ENCODE results near the gene G6PC1.
A peak's percentile ranks its signal among the peaks of the same experiment; 100 is the strongest.
"Not testable (repeated sequence)": the region's sequence is repeated elsewhere in the genome, so short reads cannot be mapped to it uniquely, and the experiment has no call there.

Gene G6PC1

DNA sequence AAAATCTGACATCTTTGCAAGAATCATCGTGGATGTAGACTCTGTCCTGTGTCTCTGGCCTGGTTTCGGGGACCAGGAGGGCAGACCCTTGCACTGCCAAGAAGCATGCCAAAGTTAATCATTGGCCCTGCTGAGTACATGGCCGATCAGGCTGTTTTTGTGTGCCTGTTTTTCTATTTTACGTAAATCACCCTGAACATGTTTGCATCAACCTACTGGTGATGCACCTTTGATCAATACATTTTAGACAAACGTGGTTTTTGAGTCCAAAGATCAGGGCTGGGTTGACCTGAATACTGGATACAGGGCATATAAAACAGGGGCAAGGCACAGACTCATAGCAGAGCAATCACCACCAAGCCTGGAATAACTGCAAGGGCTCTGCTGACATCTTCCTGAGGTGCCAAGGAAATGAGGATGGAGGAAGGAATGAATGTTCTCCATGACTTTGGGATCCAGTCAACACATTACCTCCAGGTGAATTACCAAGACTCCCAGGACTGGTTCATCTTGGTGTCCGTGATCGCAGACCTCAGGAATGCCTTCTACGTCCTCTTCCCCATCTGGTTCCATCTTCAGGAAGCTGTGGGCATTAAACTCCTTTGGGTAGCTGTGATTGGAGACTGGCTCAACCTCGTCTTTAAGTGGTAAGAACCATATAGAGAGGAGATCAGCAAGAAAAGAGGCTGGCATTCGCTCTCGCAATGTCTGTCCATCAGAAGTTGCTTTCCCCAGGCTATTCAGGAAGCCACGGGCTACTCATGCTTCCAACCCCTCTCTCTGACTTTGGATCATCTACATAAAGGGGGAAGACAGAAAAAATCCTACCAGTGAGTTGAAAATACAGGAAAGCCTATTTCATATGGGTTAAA lies at the start of gene G6PC1:
TSS of gene G6PC1 (plus strand) at position 340 of the 872 bp plus-strand sequence. CDS start at position 418, 78 bp downstream.
- Histone ChIP-seq H3K9ac (ENCODE audit: low read length) (no peak within 1 kb of the TSS), H3K4me1 (ENCODE audit: control insufficient read depth, insufficient read depth, low read length) (no peaks in the 10 kb centered on the region), H3K27me3 (ENCODE audit: control insufficient read depth, insufficient read depth, low read length) (peaks cover 5% of the 10 kb centered on the region), H3K36me3 (ENCODE audit: control insufficient read depth, insufficient read depth, low read length) (no peaks in the 10 kb centered on the region), H3K9me3 (ENCODE audit: control insufficient read depth, low read length) (no peaks in the 10 kb centered on the region), H3K4me3 (ENCODE audit: low read length) (no peak within 1 kb of the TSS)

DNA sequence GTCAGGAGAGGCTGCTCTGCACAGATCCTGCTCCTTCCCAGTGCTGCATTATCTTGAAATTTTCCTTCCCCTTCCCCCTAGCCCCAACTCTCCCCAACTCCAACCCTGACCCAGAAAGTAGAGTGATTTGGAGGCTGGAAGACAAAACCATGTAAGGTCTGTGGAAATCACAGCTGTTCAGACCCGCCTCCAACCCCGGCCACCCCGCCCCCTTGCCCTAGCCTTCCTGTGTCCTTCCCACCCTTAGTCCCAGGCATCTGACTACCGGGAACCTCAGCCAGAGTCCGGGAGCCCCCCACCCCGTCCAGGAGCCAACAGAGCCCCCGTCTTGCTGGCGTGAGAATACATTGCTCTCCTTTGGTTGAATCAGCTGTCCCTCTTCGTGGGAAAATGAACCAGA lies 49.6 kb upstream of the G6PC1 start, which contains the start of gene AOC3:
TSS of gene AOC3 (plus strand) at position 246 of the 400 bp plus-strand sequence. CDS start at position 391, 145 bp downstream.
- peaks cover 10% of the 10 kb centered on the region for H3K27me3 ChIP-seq (ENCODE audit: control insufficient read depth, insufficient read depth, low read length)
- H3K36me3 ChIP-seq (ENCODE audit: control insufficient read depth, insufficient read depth, low read length): no peaks in the 10 kb centered on the region
- peak within 1 kb of the TSS; percentile 55 for H3K9ac ChIP-seq (ENCODE audit: low read length)
- no peaks in the 10 kb centered on the region for H3K9me3 ChIP-seq (ENCODE audit: control insufficient read depth, low read length)
- peaks cover 14% of the 10 kb centered on the region for H3K4me1 ChIP-seq (ENCODE audit: control insufficient read depth, insufficient read depth, low read length)
- H3K4me3 ChIP-seq (ENCODE audit: low read length): no peak within 1 kb of the TSS

DNA sequence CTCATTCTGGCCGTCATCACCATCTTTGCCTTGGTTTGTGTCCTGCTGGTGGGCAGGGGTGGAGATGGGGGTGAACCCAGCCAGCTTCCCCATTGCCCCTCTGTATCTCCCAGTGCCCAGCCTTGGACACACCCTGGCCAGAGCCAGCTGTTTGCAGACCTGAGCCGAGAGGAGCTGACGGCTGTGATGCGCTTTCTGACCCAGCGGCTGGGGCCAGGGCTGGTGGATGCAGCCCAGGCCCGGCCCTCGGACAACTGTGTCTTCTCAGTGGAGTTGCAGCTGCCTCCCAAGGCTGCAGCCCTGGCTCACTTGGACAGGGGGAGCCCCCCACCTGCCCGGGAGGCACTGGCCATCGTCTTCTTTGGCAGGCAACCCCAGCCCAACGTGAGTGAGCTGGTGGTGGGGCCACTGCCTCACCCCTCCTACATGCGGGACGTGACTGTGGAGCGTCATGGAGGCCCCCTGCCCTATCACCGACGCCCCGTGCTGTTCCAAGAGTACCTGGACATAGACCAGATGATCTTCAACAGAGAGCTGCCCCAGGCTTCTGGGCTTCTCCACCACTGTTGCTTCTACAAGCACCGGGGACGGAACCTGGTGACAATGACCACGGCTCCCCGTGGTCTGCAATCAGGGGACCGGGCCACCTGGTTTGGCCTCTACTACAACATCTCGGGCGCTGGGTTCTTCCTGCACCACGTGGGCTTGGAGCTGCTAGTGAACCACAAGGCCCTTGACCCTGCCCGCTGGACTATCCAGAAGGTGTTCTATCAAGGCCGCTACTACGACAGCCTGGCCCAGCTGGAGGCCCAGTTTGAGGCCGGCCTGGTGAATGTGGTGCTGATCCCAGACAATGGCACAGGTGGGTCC lies 49.0 kb upstream of the G6PC1 start:
- H3K9me3 ChIP-seq (ENCODE audit: control insufficient read depth, low read length); H3K36me3 ChIP-seq (ENCODE audit: control insufficient read depth, insufficient read depth, low read length); H3K4me3 ChIP-seq (ENCODE audit: low read length): not testable (repeated sequence)
- H3K4me1 ChIP-seq (ENCODE audit: control insufficient read depth, insufficient read depth, low read length): peaks cover 14% of the 10 kb centered on the region
- peaks cover 10% of the 10 kb centered on the region for H3K27me3 ChIP-seq (ENCODE audit: control insufficient read depth, insufficient read depth, low read length)
- H3K9ac ChIP-seq (ENCODE audit: low read length): peak overlapping the region; percentile 55

DNA sequence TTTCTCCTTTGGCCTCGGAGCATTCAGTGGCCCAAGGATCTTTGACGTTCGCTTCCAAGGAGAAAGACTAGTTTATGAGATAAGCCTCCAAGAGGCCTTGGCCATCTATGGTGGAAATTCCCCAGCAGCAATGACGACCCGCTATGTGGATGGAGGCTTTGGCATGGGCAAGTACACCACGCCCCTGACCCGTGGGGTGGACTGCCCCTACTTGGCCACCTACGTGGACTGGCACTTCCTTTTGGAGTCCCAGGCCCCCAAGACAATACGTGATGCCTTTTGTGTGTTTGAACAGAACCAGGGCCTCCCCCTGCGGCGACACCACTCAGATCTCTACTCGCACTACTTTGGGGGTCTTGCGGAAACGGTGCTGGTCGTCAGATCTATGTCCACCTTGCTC lies 48.2 kb upstream of the G6PC1 start:
- Histone ChIP-seq H3K4me3 (ENCODE audit: low read length) (no peak overlapping the region), H3K27me3 (ENCODE audit: control insufficient read depth, insufficient read depth, low read length) (peaks cover 10% of the 10 kb centered on the region), H3K4me1 (ENCODE audit: control insufficient read depth, insufficient read depth, low read length) (peaks cover 14% of the 10 kb centered on the region), H3K9me3 (ENCODE audit: control insufficient read depth, low read length) (no peaks in the 10 kb centered on the region), H3K9ac (ENCODE audit: low read length) (peak overlapping the region; percentile 51), H3K36me3 (ENCODE audit: control insufficient read depth, insufficient read depth, low read length) (no peaks in the 10 kb centered on the region)

DNA sequence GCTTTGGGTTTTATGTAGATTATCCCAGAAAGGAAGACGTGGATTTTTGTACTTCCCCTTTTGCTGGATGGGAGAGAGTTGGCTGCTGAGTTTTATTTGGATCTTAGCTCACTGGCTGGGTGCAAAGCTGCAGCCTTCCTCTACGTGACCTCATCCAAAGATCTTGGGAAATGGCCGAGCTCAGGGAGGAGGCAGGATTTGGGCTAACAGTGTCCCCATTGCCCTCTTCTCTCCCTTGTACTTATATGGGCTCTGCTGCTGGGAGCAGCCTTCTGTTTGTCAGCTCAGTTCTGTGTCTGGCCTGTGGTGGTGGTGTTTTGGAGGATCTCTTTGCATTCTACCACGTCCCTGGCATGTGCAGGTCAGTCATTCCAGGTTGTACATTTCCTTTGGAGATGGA lies 47.6 kb upstream of the G6PC1 start:
- Histone ChIP-seq H3K4me1 (ENCODE audit: control insufficient read depth, insufficient read depth, low read length) (peaks cover 14% of the 10 kb centered on the region), H3K27me3 (ENCODE audit: control insufficient read depth, insufficient read depth, low read length) (peaks cover 10% of the 10 kb centered on the region), H3K9ac (ENCODE audit: low read length) (peak overlapping the region; percentile 51)

DNA sequence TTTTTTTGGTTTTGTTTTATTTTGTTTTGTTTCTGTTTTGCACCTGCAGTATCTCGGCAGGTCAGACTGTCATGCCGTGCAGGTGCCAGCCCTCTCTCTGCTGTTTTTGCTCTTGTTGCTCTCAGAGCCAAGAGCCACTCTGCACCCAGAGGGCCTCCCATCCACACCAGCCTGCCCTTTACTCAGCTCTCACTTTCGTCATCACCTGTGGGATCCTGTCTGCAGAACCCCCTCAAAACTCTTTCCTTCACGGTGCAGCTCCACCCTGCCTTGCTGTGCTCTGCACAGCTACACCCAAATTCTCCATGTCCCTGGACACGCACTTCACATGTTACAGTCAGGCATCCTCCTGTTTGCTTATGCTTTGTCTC lies 47.0 kb upstream of the G6PC1 start:
- Histone ChIP-seq H3K9ac (ENCODE audit: low read length) (no peak overlapping the region), H3K27me3 (ENCODE audit: control insufficient read depth, insufficient read depth, low read length) (peaks cover 10% of the 10 kb centered on the region), H3K9me3 (ENCODE audit: control insufficient read depth, low read length) (no peaks in the 10 kb centered on the region), H3K4me3 (ENCODE audit: low read length) (no peak overlapping the region), H3K36me3 (ENCODE audit: control insufficient read depth, insufficient read depth, low read length) (no peaks in the 10 kb centered on the region), H3K4me1 (ENCODE audit: control insufficient read depth, insufficient read depth, low read length) (peaks cover 14% of the 10 kb centered on the region)

More for the DNA sequence above, 47.6 kb upstream of the G6PC1 start:
- Histone ChIP-seq H3K9me3 (ENCODE audit: control insufficient read depth, low read length) (no peaks in the 10 kb centered on the region), H3K36me3 (ENCODE audit: control insufficient read depth, insufficient read depth, low read length) (no peaks in the 10 kb centered on the region), H3K4me3 (ENCODE audit: low read length) (no peak overlapping the region)

DNA sequence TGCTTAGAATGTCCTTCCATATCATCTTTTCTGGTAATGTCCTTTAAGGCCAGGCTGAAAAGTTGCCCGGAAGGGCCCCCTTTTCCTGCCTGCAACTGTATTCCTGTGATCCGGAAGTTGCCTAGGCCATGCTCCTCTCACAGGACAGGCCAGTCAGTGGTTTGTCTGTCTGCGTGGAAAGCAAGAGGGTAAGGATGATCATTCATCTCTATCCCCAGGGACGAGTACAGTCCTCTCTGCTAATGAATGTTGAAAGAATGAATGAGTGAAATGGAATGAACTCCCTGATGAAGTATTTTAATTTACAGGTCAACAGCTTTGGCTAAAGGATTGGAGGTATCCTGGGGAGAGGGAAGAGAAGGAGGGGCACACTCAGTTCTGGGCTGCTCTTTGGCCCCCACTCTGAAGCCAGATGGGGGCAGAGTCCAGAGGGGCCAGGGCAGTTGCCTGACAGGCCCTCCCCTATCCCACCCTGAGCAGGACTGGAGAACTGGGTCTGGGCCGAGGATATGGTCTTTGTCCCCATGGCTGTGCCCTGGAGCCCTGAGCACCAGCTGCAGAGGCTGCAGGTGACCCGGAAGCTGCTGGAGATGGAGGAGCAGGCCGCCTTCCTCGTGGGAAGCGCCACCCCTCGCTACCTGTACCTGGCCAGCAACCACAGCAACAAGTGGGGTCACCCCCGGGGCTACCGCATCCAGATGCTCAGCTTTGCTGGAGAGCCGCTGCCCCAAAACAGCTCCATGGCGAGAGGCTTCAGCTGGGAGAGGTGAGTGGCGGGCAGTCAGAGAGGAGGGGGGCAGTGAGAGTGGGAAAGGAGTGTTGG lies 46.4 kb upstream of the G6PC1 start:
- H3K4me1 ChIP-seq (ENCODE audit: control insufficient read depth, insufficient read depth, low read length): peaks cover 14% of the 10 kb centered on the region
- no peaks in the 10 kb centered on the region for H3K9me3 ChIP-seq (ENCODE audit: control insufficient read depth, low read length)
- H3K9ac ChIP-seq (ENCODE audit: low read length): no peak overlapping the region
- no peaks in the 10 kb centered on the region for H3K36me3 ChIP-seq (ENCODE audit: control insufficient read depth, insufficient read depth, low read length)
- H3K27me3 ChIP-seq (ENCODE audit: control insufficient read depth, insufficient read depth, low read length): peaks cover 7% of the 10 kb centered on the region
- H3K4me3 ChIP-seq (ENCODE audit: low read length): no peak overlapping the region

DNA sequence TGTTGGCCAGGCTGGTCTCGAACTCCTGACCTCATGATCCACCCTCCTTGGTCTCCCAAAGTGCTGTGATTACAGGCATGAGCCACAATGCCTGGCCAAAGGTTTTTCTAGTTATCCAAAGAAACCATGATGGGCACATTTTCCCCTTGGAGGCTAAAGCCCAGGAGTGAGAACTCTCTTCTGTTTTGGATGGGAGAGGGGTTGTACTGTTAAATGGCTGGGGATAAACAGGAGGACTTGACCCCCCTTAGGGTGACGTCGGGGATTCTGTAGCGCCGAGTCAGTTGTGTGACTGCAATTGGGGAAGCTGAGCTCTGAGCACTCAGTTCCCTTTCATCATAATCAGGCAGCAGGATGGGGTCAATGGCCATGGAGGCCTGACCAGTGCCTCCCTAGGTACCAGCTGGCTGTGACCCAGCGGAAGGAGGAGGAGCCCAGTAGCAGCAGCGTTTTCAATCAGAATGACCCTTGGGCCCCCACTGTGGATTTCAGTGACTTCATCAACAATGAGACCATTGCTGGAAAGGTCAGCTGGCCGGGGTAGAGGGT lies 45.5 kb upstream of the G6PC1 start:
- Histone ChIP-seq H3K4me3 (ENCODE audit: low read length) (no peak overlapping the region), H3K9me3 (ENCODE audit: control insufficient read depth, low read length) (no peaks in the 10 kb centered on the region), H3K9ac (ENCODE audit: low read length) (no peak overlapping the region), H3K27me3 (ENCODE audit: control insufficient read depth, insufficient read depth, low read length) (no peaks in the 10 kb centered on the region), H3K36me3 (ENCODE audit: control insufficient read depth, insufficient read depth, low read length) (no peaks in the 10 kb centered on the region), H3K4me1 (ENCODE audit: control insufficient read depth, insufficient read depth, low read length) (peaks cover 6% of the 10 kb centered on the region)

DNA sequence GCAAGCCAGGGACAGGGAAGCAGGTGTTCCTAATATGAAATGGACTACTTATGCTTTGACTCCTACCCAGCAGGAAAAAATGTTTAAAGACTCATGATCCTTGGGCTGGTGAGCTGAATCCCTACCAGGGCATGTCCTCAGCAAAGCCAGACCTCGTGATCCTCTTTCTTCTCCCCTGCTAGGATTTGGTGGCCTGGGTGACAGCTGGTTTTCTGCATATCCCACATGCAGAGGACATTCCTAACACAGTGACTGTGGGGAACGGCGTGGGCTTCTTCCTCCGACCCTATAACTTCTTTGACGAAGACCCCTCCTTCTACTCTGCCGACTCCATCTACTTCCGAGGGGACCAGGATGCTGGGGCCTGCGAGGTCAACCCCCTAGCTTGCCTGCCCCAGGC lies 44.5 kb upstream of the G6PC1 start:
- not testable (repeated sequence) for H3K9ac ChIP-seq (ENCODE audit: low read length); H3K4me3 ChIP-seq (ENCODE audit: low read length); H3K4me1 ChIP-seq (ENCODE audit: control insufficient read depth, insufficient read depth, low read length); H3K27me3 ChIP-seq (ENCODE audit: control insufficient read depth, insufficient read depth, low read length); H3K9me3 ChIP-seq (ENCODE audit: control insufficient read depth, low read length); H3K36me3 ChIP-seq (ENCODE audit: control insufficient read depth, insufficient read depth, low read length)

DNA sequence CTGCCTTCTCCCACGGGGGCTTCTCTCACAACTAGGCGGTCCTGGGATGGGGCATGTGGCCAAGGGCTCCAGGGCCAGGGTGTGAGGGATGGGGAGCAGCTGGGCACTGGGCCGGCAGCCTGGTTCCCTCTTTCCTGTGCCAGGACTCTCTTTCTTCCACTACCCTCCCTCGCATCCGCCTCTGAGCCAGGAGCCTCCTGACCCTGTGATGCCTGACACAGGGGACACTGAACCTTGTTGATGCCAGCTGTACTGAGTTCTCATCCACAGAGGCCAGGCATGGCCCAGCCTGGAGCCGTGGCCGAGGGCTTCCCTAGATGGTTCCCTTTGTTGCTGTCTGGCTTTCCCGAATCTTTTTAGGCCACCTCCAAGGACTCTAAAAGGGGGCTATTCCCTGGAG lies 44.1 kb upstream of the G6PC1 start:
- not testable (repeated sequence) for H3K9me3 ChIP-seq (ENCODE audit: control insufficient read depth, low read length); H3K4me1 ChIP-seq (ENCODE audit: control insufficient read depth, insufficient read depth, low read length); H3K27me3 ChIP-seq (ENCODE audit: control insufficient read depth, insufficient read depth, low read length); H3K9ac ChIP-seq (ENCODE audit: low read length); H3K36me3 ChIP-seq (ENCODE audit: control insufficient read depth, insufficient read depth, low read length); H3K4me3 ChIP-seq (ENCODE audit: low read length)

DNA sequence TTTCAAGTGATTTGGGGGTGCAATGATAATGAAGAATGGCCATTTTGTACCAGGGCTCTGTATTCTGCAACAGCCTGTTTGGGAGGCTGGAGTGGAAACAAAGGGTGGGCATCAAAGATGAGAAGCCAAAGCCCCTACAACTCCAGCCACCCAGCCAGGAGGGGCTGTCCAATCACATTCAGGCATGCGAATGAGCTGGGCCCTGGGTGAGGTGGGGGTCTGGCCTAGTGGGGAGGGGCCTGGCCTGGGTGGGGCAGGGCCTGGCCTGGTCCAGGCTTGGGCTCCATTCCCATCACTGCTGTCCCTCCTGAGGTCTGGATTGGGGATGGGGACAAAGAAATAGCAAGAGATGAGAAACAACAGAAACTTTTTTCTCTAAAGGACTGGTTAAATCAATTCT lies 43.2 kb upstream of the G6PC1 start:
- Histone ChIP-seq H3K9me3 (ENCODE audit: control insufficient read depth, low read length) (no peaks in the 10 kb centered on the region), H3K36me3 (ENCODE audit: control insufficient read depth, insufficient read depth, low read length) (no peaks in the 10 kb centered on the region), H3K4me3 (ENCODE audit: low read length) (no peak overlapping the region), H3K9ac (ENCODE audit: low read length) (no peak overlapping the region), H3K27me3 (ENCODE audit: control insufficient read depth, insufficient read depth, low read length) (no peaks in the 10 kb centered on the region), H3K4me1 (ENCODE audit: control insufficient read depth, insufficient read depth, low read length) (no peaks in the 10 kb centered on the region)

Measured in mucosa of stomach (tissue), 1 donor.